Stomach (tissue), 9 donors: ENCODE data around the gene AGBL4. TPM values are rescaled to one million over a fixed set of nuclear protein-coding genes. Genes with fewer than 3 reads are reported as not detected.

Experiments used
- DNase-seq, 2 donors: peaks; one replicate each; pipeline versions ENCODE4 v3.0.0 to v3.0.0-alpha.2; 2013 to 2019
- H3K27ac ChIP-seq, 5 donors: fragments of 200-600 bp in 4 of 5; sonication (generic) in 4 of 5; one replicate each; pipeline ENCODE4 v1.5.1; 2013 to 2019; ENCODE audit warnings: mild to moderate bottlenecking in 1 of 5, moderate library complexity in 1 of 5
- H3K27me3 ChIP-seq, 3 donors: fragments of 200-600 bp; sonication (generic); one replicate each; pipeline ENCODE4 v1.5.1; 2017 to 2019; ENCODE audit warnings: mixed run types in 1 of 3
- H3K36me3 ChIP-seq, 4 donors: fragments of 200-600 bp; sonication (generic); 1 replicate in 3 of 4; 2 replicates in 1 of 4; pipeline ENCODE4 v1.5.1; 2016 to 2019
- H3K4me1 ChIP-seq, 4 donors: fragments of 200-600 bp; sonication (generic); one replicate each; pipeline ENCODE4 v1.5.1; 2016 to 2019
- H3K4me3 ChIP-seq, 4 donors: fragments of 200-600 bp; sonication (generic) in 3 of 4; one replicate each; pipeline ENCODE4 v1.5.1; 2016 to 2019; ENCODE audit warnings: mild to moderate bottlenecking in 1 of 4
- H3K9me3 ChIP-seq, 4 donors: fragments of 200-600 bp; sonication (generic); one replicate each; pipeline ENCODE4 v1.5.1; 2016 to 2019
- EP300 ChIP-seq: sonication (generic); formaldehyde crosslinking; IDR thresholded peaks from one replicate; pipeline ENCODE4 v1.6.1; 2017; ENCODE audit warnings: antibody characterized with exemption
- POLR2A ChIP-seq, 4 donors: fragments of 450-650 bp; IDR thresholded peaks; one replicate each; pipeline ENCODE4 v1.6.1; 2016; ENCODE audit warnings: antibody characterized with exemption in 4 of 4, control low read depth in 2 of 4, mild to moderate bottlenecking in 1 of 4, moderate library complexity in 1 of 4
- POLR2AphosphoS5 ChIP-seq, 3 donors: sonication (generic); formaldehyde crosslinking; IDR thresholded peaks; one replicate each; pipeline ENCODE4 v1.6.1; 2016; ENCODE audit warnings: antibody characterized with exemption in 3 of 3
- WGBS, 5 donors: extraction: QIAGEN DNeasy Blood & Tissue Kit in 3 of 5; methylation state at CpG; one replicate each; pipeline versions ENCODE4 v1.1.5 to v1.1.7; 2013 to 2018; 5-methylcytosine and 5-hydroxymethylcytosine counted together
- intact Hi-C: fragments of 100-400 bp; cut with DNase I; formaldehyde crosslinking; loops from one replicate; pipeline ENCODE4 v1.15.1; 2023; ENCODE audit warnings: low total_unique reads
- polyA plus RNA-seq, 3 donors: library from polyadenylated mRNA; stranded (reverse); fragments of 200-250 nt; gene quantifications; one replicate each; pipeline ENCODE4 v1.2.3, GENCODE V29; 2013
- total RNA-seq, 5 donors: library from RNA; depleted of rRNA; stranded (reverse); fragments of >200 nt; gene quantifications; one replicate each; pipeline versions ENCODE4 v1.1.0 to v1.2.3, GENCODE V29; 2014 to 2016
- TF ChIP-seq, protein P1 (sequence below), 7 experiments: fragments of 450-650 bp in 4 of 7; fragments of 200-600 bp in 3 of 7; sonication (generic) in 3 of 7; IDR thresholded peaks; one replicate each; pipeline ENCODE4 v1.5.1; 2016 to 2019; ENCODE audit warnings: antibody characterized with exemption in 7 of 7, control low read depth in 2 of 7, mild to moderate bottlenecking in 1 of 7
- donor health status: healthy with polysubstance abuse.
- donor health status: Bipolar disorder and iron deficiency.
- donor health status: healthy.

Gene AGBL4
- total and polyA plus RNA-seq, 8 donors = 0.92 TPM; not detected in 7

GRCh38 chr1:48692235-48692634, 1331.5 kb downstream of the AGBL4 start:
- DNase-seq = no peak
- Histone ChIP-seq H3K36me3 (no peaks in the 10 kb centered on the region), H3K9me3 (no peaks in the 10 kb centered on the region), H3K27ac (no peak overlapping the region), H3K27me3 (peaks cover 0 to 15% (median 0%) of the 10 kb centered on the region in 3 donors), H3K4me3 (no peak overlapping the region), H3K4me1 (peaks cover 0 to 12% (median 9%) of the 10 kb centered on the region in 4 donors)
- intact Hi-C loops = no loop called here
- WGBS, 5 donors = 81 to 86% (median 83%) methylated on average over 9 of the region's 9 CpGs
- no peak for TF ChIP-seq POLR2A (IDR thresholded peaks at IDR 0.05)
- TF ChIP-seq, protein P1, sequence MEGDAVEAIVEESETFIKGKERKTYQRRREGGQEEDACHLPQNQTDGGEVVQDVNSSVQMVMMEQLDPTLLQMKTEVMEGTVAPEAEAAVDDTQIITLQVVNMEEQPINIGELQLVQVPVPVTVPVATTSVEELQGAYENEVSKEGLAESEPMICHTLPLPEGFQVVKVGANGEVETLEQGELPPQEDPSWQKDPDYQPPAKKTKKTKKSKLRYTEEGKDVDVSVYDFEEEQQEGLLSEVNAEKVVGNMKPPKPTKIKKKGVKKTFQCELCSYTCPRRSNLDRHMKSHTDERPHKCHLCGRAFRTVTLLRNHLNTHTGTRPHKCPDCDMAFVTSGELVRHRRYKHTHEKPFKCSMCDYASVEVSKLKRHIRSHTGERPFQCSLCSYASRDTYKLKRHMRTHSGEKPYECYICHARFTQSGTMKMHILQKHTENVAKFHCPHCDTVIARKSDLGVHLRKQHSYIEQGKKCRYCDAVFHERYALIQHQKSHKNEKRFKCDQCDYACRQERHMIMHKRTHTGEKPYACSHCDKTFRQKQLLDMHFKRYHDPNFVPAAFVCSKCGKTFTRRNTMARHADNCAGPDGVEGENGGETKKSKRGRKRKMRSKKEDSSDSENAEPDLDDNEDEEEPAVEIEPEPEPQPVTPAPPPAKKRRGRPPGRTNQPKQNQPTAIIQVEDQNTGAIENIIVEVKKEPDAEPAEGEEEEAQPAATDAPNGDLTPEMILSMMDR (IDR thresholded peaks at IDR 0.05) = no peak
- no peak for TF ChIP-seq EP300
- no peak for TF ChIP-seq POLR2AphosphoS5 (IDR thresholded peaks at IDR 0.05)

GRCh38 chr1:48691429-48692001, 1332.2 kb downstream of the AGBL4 start:
- H3K4me1 ChIP-seq = peaks cover 0 to 12% (median 9%) of the 10 kb centered on the region in 4 donors
- no peaks in the 10 kb centered on the region for H3K36me3 ChIP-seq
- H3K27ac ChIP-seq = no peak overlapping the region
- TF ChIP-seq, protein P1 (IDR thresholded peaks at IDR 0.05) = no peak
- TF ChIP-seq POLR2A (IDR thresholded peaks at IDR 0.05) (no peak), POLR2AphosphoS5 (IDR thresholded peaks at IDR 0.05) (no peak), EP300 (no peak)
- intact Hi-C loops = no loop called here
- WGBS, 5 donors = 77 to 88% (median 83%) methylated on average over 5 of the region's 5 CpGs
- peaks cover 0 to 15% (median 0%) of the 10 kb centered on the region in 3 donors for H3K27me3 ChIP-seq
- no peak overlapping the region for H3K4me3 ChIP-seq
- no peaks in the 10 kb centered on the region for H3K9me3 ChIP-seq
- DNase-seq = no peak

DNA sequence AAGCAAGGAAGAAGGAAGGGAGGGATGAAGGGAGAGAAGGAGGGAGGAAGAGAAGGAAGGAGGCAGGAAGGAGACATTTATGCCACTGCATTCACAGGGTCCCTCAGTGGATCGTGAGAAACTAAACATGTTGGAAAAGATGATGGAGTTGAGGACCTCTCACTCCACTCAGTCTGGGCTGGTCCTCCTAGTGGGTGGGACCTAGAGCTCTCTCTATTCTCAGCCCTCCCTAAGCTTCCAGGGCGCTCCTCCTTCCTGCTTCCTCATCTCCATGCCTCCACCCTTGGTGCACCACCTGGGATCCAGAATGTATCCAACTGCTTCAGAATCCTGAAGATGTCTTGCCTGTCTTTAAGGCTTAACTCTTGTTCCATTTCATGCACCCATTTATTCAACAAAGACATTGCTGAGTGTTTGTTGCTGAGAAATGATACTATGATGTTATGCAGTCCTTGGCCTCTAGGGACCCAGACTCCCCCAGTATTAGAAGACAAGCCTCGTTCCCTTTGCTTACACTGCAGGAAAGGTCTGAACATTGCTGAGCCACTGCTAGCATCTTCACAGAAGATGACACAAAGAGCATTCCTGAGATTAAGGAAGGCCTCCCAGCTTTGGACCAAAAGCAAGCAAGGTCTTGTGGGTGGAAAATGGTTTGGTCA, 1335.5 kb downstream of the AGBL4 start:
- H3K4me3 ChIP-seq = no peak overlapping the region
- no peaks in the 10 kb centered on the region for H3K36me3 ChIP-seq
- WGBS, 5 donors = 54 to 74% (median 64%) methylated on average over 3 of the region's 3 CpGs
- peaks cover 0 to 6% (median 0%) of the 10 kb centered on the region in 3 donors for H3K27me3 ChIP-seq
- DNase-seq = no peak
- H3K9me3 ChIP-seq = no peaks in the 10 kb centered on the region
- peaks cover 0 to 7% (median 6%) of the 10 kb centered on the region in 4 donors for H3K4me1 ChIP-seq
- H3K27ac ChIP-seq = no peak overlapping the region
- no peak for TF ChIP-seq POLR2AphosphoS5 (IDR thresholded peaks at IDR 0.05)
- no peak for TF ChIP-seq POLR2A (IDR thresholded peaks at IDR 0.05)
- TF ChIP-seq, protein P1 (IDR thresholded peaks at IDR 0.05) = no peak
- no peak for TF ChIP-seq EP300
- intact Hi-C loops = no loop called here

DNA sequence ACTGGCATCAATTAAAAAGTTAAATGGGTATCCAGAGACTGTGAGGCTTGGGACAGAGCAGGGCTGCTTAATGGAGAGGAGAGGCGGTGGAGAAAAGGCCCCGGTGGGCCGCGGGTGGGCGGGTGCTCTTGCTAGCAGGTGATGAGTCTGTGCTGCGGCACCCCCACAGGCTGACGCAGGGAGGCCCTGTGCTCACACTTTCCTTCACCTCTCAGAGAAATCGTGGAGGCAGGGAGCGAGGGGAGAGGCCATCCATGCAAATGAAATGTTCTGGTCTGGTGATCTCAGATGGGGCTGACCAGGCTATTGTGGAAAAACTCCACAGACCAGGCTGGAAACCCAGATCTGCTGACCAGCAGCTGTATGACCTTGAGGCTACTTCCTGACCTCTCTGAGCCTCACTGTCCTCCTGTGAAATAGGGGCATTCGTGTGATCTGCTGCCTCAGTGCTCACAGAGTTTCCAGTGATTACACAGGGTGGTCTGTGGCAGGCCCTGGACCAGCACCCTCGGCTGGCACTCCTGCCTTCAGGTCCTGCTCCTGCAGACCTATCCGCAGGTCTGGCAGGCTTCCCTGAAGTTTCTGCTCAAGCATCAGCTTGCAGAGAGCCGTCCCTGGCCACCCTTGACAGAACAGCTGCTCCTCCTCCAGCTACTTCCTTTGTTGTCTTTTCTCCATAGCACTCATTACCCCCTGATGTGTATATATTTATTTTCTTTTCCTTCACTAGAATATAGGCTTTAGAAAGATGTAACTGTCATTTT, 1336.3 kb downstream of the AGBL4 start:
- no peaks in the 10 kb centered on the region for H3K27me3 ChIP-seq
- no peak overlapping the region for H3K4me3 ChIP-seq
- WGBS, 5 donors = 68 to 81% (median 76%) methylated on average over 12 to 13 of the region's 13 CpGs
- no peak overlapping the region for H3K27ac ChIP-seq
- no peaks in the 10 kb centered on the region for H3K9me3 ChIP-seq
- no peaks in the 10 kb centered on the region for H3K36me3 ChIP-seq
- TF ChIP-seq POLR2A (IDR thresholded peaks at IDR 0.05) = no peak
- TF ChIP-seq, protein P1 (IDR thresholded peaks at IDR 0.05) = no peak
- no peak for TF ChIP-seq POLR2AphosphoS5 (IDR thresholded peaks at IDR 0.05)
- TF ChIP-seq EP300 = no peak
- intact Hi-C loops = no loop called here
- H3K4me1 ChIP-seq = no peaks in the 10 kb centered on the region
- peak in 1 of 2 donors; percentile 34 for DNase-seq
